K562 (cell line): ENCODE data around the gene MCFD2.

Source experiments
- ATF1 ChIP-seq, 2 experiments: fragments of 450-650 bp in 1 of 2; IDR thresholded peaks; 2 replicates each; pipeline ENCODE4 v1.6.1; 2016; ENCODE audit warnings: missing compliant biosample characterization in 1 of 2, missing genetic modification characterization in 1 of 2
- BMI1 ChIP-seq: fragments of 150-350 bp; IDR thresholded peaks from 2 replicates; pipeline ENCODE4 v1.6.1; 2014; ENCODE audit warnings: low read length
- ETV6 ChIP-seq, 3 experiments: fragments of 150-350 bp in 1 of 3; sonication (generic) in 1 of 3; formaldehyde crosslinking in 1 of 3; IDR thresholded peaks; 2 replicates each; pipeline versions ENCODE4 v1.6.1 to v1.8.0; 2014 to 2022; ENCODE audit warnings: borderline replicate concordance in 2 of 3, low read depth in 2 of 3, antibody characterized with exemption in 1 of 3, low read length in 1 of 3, mild to moderate bottlenecking in 1 of 3, missing genetic modification reagents in 1 of 3
- HDGF ChIP-seq: fragments of 450-650 bp; IDR thresholded peaks from 2 replicates; pipeline ENCODE4 v1.6.1; 2016
- POLR2A ChIP-seq: fragments of 450-650 bp; conservative IDR thresholded peaks from 2 replicates; pipeline ENCODE4 v1.6.1; 2016
- RAD21 ChIP-seq, 2 experiments: fragments of 250-450 bp in 1 of 2; fragments of 450-650 bp in 1 of 2; sonication (Bioruptor Pico) in 1 of 2; formaldehyde crosslinking in 1 of 2; IDR thresholded peaks in 1 of 2; conservative IDR thresholded peaks in 1 of 2; 2 replicates each; pipeline versions ENCODE4 v1.4.0 to v1.8.0; 2020 to 2022; ENCODE audit warnings: mild to moderate bottlenecking in 2 of 2, moderate library complexity in 1 of 2
- SIN3B ChIP-seq: fragments of 450-650 bp; IDR thresholded peaks from 2 replicates; pipeline ENCODE4 v1.6.1; 2017; ENCODE audit warnings: low read depth, mild to moderate bottlenecking, moderate library complexity
- SMAD1 ChIP-seq: fragments of 150-350 bp; IDR thresholded peaks from 2 replicates; pipeline ENCODE4 v1.6.1; 2014; ENCODE audit warnings: low read length, low read depth; ENCODE audit not compliant: partially characterized antibody
- YY1 ChIP-seq, 3 experiments: IDR thresholded peaks; 2 replicates each; pipeline ENCODE4 v1.6.1; 2011; ENCODE audit warnings: low read length in 2 of 3, mild to moderate bottlenecking in 2 of 3, moderate library complexity in 2 of 3, borderline replicate concordance in 1 of 3, control low read depth in 1 of 3, low read depth in 1 of 3; ENCODE audit not compliant: insufficient read depth in 3 of 3, insufficient replicate concordance in 2 of 3, control insufficient read depth in 1 of 3, insufficient read length in 1 of 3; ENCODE audit errors: extremely low read depth in 1 of 3
- ZBTB7A ChIP-seq: IDR thresholded peaks from 2 replicates; pipeline ENCODE4 v1.6.1; 2011; ENCODE audit warnings: low read depth, mild to moderate bottlenecking, low read length, moderate library complexity, borderline replicate concordance; ENCODE audit not compliant: control insufficient read depth
- ZBTB8A ChIP-seq: fragments of 450-650 bp; IDR thresholded peaks from 2 replicates; pipeline ENCODE4 v1.6.1; 2018; ENCODE audit warnings: mild to moderate bottlenecking, moderate library complexity; ENCODE audit not compliant: partially characterized antibody
- ZKSCAN1 ChIP-seq: fragments of 150-350 bp; IDR thresholded peaks from 2 replicates; pipeline ENCODE4 v1.6.1; 2016; ENCODE audit warnings: low read depth, low read length
- TF ChIP-seq, protein P1 (sequence below), 3 experiments: IDR thresholded peaks in 2 of 3; conservative IDR thresholded peaks in 1 of 3; 2 replicates each; pipeline ENCODE4 v1.5.1; 2011 to 2012; ENCODE audit warnings: low read length in 3 of 3, mild to moderate bottlenecking in 3 of 3, control low read depth in 2 of 3, improper control_type of control experiment in 1 of 3, inconsistent platforms in 1 of 3, low read depth in 1 of 3, mixed read lengths in 1 of 3, moderate library complexity in 1 of 3; ENCODE audit not compliant: insufficient read depth in 2 of 3

DNA sequence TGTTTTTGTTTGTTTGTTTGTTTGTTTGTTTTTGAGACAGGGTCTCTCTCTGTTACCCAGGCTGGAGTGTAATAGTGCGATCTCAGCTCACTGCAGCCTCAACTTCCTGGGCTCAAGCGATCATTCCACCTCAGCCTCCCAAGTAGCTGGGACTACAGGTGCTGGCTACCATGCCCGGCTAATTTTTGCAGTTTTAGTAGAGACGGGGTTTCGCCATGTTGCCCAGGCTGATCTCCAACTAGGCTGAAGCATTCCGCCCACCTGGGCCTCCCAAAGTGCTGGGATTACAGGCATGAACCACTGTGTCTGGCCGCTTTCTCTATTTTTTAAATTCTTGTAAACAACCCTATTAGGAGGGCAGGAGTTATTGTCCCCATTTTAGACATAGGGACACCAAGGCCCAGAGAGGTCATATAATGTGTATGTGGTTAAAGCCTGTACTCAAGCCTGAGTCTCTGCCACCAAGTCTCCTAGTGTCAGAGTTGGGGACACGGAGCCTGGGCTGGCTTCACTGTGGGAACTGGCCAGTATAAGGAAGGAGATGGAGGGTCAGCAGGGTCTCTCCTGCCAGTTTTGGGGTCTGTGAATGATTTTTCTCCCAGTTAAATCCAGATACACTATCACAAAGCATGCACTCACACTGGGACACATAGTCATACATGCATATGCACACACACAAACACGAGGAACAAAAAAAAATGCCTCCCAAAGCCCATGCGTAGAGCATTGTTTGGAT is 27.5 kb upstream of the MCFD2 start:
- TF ChIP-seq HDGF, result no peak
- no peak for TF ChIP-seq ZKSCAN1
- TF ChIP-seq POLR2A, result no peak
- no peak for TF ChIP-seq ATF1 (CRISPR knock-in tag; IDR thresholded peaks at IDR 0.05)
- no peak for TF ChIP-seq ATF1 (tag; IDR thresholded peaks at IDR 0.05)
- TF ChIP-seq ZBTB8A, result no peak
- TF ChIP-seq, protein P1, sequence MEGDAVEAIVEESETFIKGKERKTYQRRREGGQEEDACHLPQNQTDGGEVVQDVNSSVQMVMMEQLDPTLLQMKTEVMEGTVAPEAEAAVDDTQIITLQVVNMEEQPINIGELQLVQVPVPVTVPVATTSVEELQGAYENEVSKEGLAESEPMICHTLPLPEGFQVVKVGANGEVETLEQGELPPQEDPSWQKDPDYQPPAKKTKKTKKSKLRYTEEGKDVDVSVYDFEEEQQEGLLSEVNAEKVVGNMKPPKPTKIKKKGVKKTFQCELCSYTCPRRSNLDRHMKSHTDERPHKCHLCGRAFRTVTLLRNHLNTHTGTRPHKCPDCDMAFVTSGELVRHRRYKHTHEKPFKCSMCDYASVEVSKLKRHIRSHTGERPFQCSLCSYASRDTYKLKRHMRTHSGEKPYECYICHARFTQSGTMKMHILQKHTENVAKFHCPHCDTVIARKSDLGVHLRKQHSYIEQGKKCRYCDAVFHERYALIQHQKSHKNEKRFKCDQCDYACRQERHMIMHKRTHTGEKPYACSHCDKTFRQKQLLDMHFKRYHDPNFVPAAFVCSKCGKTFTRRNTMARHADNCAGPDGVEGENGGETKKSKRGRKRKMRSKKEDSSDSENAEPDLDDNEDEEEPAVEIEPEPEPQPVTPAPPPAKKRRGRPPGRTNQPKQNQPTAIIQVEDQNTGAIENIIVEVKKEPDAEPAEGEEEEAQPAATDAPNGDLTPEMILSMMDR (IDR thresholded peaks at IDR 0.05 in 2 of 3, conservative IDR thresholded peaks at IDR 0.05 in 1 of 3; ENCODE audit: insufficient read depth in 2 of 3, low read depth in 1 of 3, low read length in 3 of 3), result no peak
- no peak for TF ChIP-seq ETV6 (IDR thresholded peaks at IDR 0.05; ENCODE audit: borderline replicate concordance in 1 of 2, low read depth in 2 of 2, low read length in 1 of 2)
- no peak for TF ChIP-seq ETV6 (CRISPR knock-in tag; IDR thresholded peaks at IDR 0.05; ENCODE audit: borderline replicate concordance)
- no peak for TF ChIP-seq SIN3B
- no peak for TF ChIP-seq YY1 (IDR thresholded peaks at IDR 0.05; ENCODE audit: borderline replicate concordance in 1 of 3, control insufficient read depth in 1 of 3, extremely low read depth in 1 of 3, insufficient read depth in 3 of 3, insufficient read length in 1 of 3, insufficient replicate concordance in 2 of 3, low read depth in 1 of 3, low read length in 2 of 3)
- no peak for TF ChIP-seq SMAD1
- no peak for TF ChIP-seq RAD21 (CRISPR knock-in tag; conservative IDR thresholded peaks at IDR 0.05 in 1 of 2, IDR thresholded peaks at IDR 0.05 in 1 of 2)
- no peak for TF ChIP-seq BMI1
- no peak for TF ChIP-seq ZBTB7A
